ENCODE data around the gene TLCD1.

- TF ChIP-seq, protein P1, sequence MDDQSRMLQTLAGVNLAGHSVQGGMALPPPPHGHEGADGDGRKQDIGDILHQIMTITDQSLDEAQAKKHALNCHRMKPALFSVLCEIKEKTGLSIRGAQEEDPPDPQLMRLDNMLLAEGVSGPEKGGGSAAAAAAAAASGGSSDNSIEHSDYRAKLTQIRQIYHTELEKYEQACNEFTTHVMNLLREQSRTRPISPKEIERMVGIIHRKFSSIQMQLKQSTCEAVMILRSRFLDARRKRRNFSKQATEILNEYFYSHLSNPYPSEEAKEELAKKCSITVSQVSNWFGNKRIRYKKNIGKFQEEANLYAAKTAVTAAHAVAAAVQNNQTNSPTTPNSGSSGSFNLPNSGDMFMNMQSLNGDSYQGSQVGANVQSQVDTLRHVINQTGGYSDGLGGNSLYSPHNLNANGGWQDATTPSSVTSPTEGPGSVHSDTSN (CRISPR knock-in tag; IDR thresholded peaks at IDR 0.05), result peak; percentile 75; the same call in 1 of the 2 replicates
- no peak for TF ChIP-seq ZNF416 (tag by site-specific recombination; IDR thresholded peaks at IDR 0.05)
- 0 out of 2 replicates have a peak, but pooled peaks have one; percentile 3 for TF ChIP-seq CTCF (tag by site-specific recombination; IDR thresholded peaks at IDR 0.05)
- peak; percentile 74; the same call in 1 of the 2 replicates for TF ChIP-seq ELK4 (IDR thresholded peaks at IDR 0.05; ENCODE audit: borderline replicate concordance, low read depth, low read length)
These were observed 17.4 kb upstream of the TLCD1 start, which contains the start of gene TRAF4 for GRCh38 chr17:28743243-28744103.
